Measurements from ENCODE around the gene HTR3C.
"Not testable (repeated sequence)": the region's sequence is repeated elsewhere in the genome, so short reads cannot be mapped to it uniquely, and the experiment has no call there.

The HTR3C gene

GRCh38 chr3:184029443-184029842 is 23.4 kb upstream of the HTR3C start:
- Histone ChIP-seq H3K27ac (no peak overlapping the region), H3K9me3 (no peaks in the 10 kb centered on the region), H3K27me3 (no peaks in the 10 kb centered on the region), H3K36me3 (no peaks in the 10 kb centered on the region), H3K4me3 (ENCODE audit: low read depth in 1 of 2, low read length in 1 of 2) (no peak overlapping the region), H3K4me1 (ENCODE audit: control insufficient read depth in 1 of 2, insufficient read depth in 1 of 2, low read depth in 1 of 2, low read length in 1 of 2) (peaks cover 11 to 15% of the 10 kb centered on the region in 2 experiments)
- TF ChIP-seq CTCF (IDR thresholded peaks at IDR 0.05), result no peak

GRCh38 chr3:184030536-184030935 is 22.3 kb upstream of the HTR3C start:
- no peaks in the 10 kb centered on the region for H3K27me3 ChIP-seq

GRCh38 chr3:184031187-184031792 is 21.6 kb upstream of the HTR3C start, which contains the start of gene HTR3D:
Gene HTR3D (plus strand): TSS chr3:184031742. CDS start chr3:184031742, 0 bp downstream.
- Histone ChIP-seq H3K36me3 (no peaks in the 10 kb centered on the region), H3K9me3 (no peaks in the 10 kb centered on the region), H3K4me3 (ENCODE audit: low read depth in 1 of 2, low read length in 1 of 2) (peak within 1 kb of the TSS in 1 of 2 experiments; percentile 1), H3K27ac (peak within 1 kb of the TSS; percentile 74), H3K4me1 (ENCODE audit: control insufficient read depth in 1 of 2, insufficient read depth in 1 of 2, low read depth in 1 of 2, low read length in 1 of 2) (peaks cover 11 to 15% of the 10 kb centered on the region in 2 experiments), H3K27me3 (no peaks in the 10 kb centered on the region)
- no peak for TF ChIP-seq CTCF (IDR thresholded peaks at IDR 0.05)

More at GRCh38 chr3:184030536-184030935, 22.3 kb upstream of the HTR3C start:
- peak overlapping the region; percentile 74 for H3K27ac ChIP-seq
- no peaks in the 10 kb centered on the region for H3K36me3 ChIP-seq
- no peak overlapping the region for H3K4me3 ChIP-seq (ENCODE audit: low read depth in 1 of 2, low read length in 1 of 2)
- no peaks in the 10 kb centered on the region for H3K9me3 ChIP-seq
- TF ChIP-seq CTCF (IDR thresholded peaks at IDR 0.05), result no peak
- H3K4me1 ChIP-seq (ENCODE audit: control insufficient read depth in 1 of 2, insufficient read depth in 1 of 2, low read depth in 1 of 2, low read length in 1 of 2), result peaks cover 11 to 15% of the 10 kb centered on the region in 2 experiments

- Histone ChIP-seq H3K27me3 (no peaks in the 10 kb centered on the region), H3K27ac (no peak overlapping the region), H3K4me3 (ENCODE audit: low read depth in 1 of 2, low read length in 1 of 2) (no peak overlapping the region), H3K36me3 (no peaks in the 10 kb centered on the region), H3K4me1 (ENCODE audit: control insufficient read depth in 1 of 2, insufficient read depth in 1 of 2, low read depth in 1 of 2, low read length in 1 of 2) (no peaks in the 10 kb centered on the region), H3K9me3 (no peaks in the 10 kb centered on the region)
- no peak for TF ChIP-seq CTCF (IDR thresholded peaks at IDR 0.05)
Measured at GRCh38 chr3:184037816-184038215, 15.0 kb upstream of the HTR3C start.

GRCh38 chr3:184038307-184038706 is 14.5 kb upstream of the HTR3C start:
- not testable (repeated sequence) for H3K4me3 ChIP-seq (ENCODE audit: low read depth in 1 of 2, low read length in 1 of 2); H3K4me1 ChIP-seq (ENCODE audit: control insufficient read depth in 1 of 2, insufficient read depth in 1 of 2, low read depth in 1 of 2, low read length in 1 of 2); H3K36me3 ChIP-seq; H3K27ac ChIP-seq; H3K27me3 ChIP-seq; H3K9me3 ChIP-seq

GRCh38 chr3:184039414-184039813 is 13.4 kb upstream of the HTR3C start:
- no peak overlapping the region for H3K27ac ChIP-seq
- no peak for TF ChIP-seq CTCF (IDR thresholded peaks at IDR 0.05)
- no peaks in the 10 kb centered on the region for H3K36me3 ChIP-seq
- no peaks in the 10 kb centered on the region for H3K4me1 ChIP-seq (ENCODE audit: control insufficient read depth in 1 of 2, insufficient read depth in 1 of 2, low read depth in 1 of 2, low read length in 1 of 2)
- H3K4me3 ChIP-seq (ENCODE audit: low read depth in 1 of 2, low read length in 1 of 2), result no peak overlapping the region
- no peaks in the 10 kb centered on the region for H3K9me3 ChIP-seq
- no peaks in the 10 kb centered on the region for H3K27me3 ChIP-seq

All from neutrophil (primary cell).